Tibial artery (tissue), 4 donors: Measurements from ENCODE around the gene PIP4K2C.
"Not testable (repeated sequence)": the region's sequence is repeated elsewhere in the genome, so short reads cannot be mapped to it uniquely, and the experiment has no call there.

Source experiments
- DNase-seq, 2 donors: peaks; one replicate each; pipeline ENCODE4 v3.0.0-alpha.2; 2019
- H3K27ac ChIP-seq, 2 donors: fragments of 200-600 bp; sonication (generic) in 1 of 2; 1 replicate in 1 of 2; 2 replicates in 1 of 2; pipeline ENCODE4 v1.5.1; 2018 to 2019; ENCODE audit warnings: mild to moderate bottlenecking in 1 of 2
- H3K27me3 ChIP-seq, 2 donors: fragments of 200-600 bp; sonication (generic) in 1 of 2; one replicate each; pipeline versions ENCODE4 v1.5.1 to v1.6.0; 2016 to 2019
- H3K36me3 ChIP-seq, 3 donors: fragments of 200-600 bp; sonication (generic) in 2 of 3; one replicate each; pipeline ENCODE4 v1.5.1; 2016 to 2019; ENCODE audit warnings: mild to moderate bottlenecking in 2 of 3
- H3K4me1 ChIP-seq, 4 donors: fragments of 200-600 bp; sonication (generic) in 2 of 4; 1 replicate in 3 of 4; 2 replicates in 1 of 4; pipeline ENCODE4 v1.5.1; 2016 to 2019
- H3K4me3 ChIP-seq, 2 donors: fragments of 200-600 bp; sonication (generic) in 1 of 2; 1 replicate in 1 of 2; 2 replicates in 1 of 2; pipeline ENCODE4 v1.5.1; 2018 to 2019; ENCODE audit warnings: mild to moderate bottlenecking in 2 of 2
- H3K9me3 ChIP-seq, 3 donors: fragments of 200-600 bp; sonication (generic) in 1 of 3; one replicate each; pipeline ENCODE4 v1.5.1; 2016 to 2019
- intact Hi-C: fragments of 100-400 bp; cut with DNase I; formaldehyde crosslinking; loops from one replicate; pipeline ENCODE4 v1.15.0; 2023; ENCODE audit warnings: low total_unique reads
- TF ChIP-seq, protein P1 (sequence below), 2 experiments: fragments of 200-600 bp in 1 of 2; fragments of 450-650 bp in 1 of 2; IDR thresholded peaks; one replicate each; pipeline ENCODE4 v1.5.1; 2017 to 2019; ENCODE audit warnings: antibody characterized with exemption in 2 of 2, mild to moderate bottlenecking in 1 of 2, moderate library complexity in 1 of 2

PIP4K2C gene

GRCh38 chr12:57564178-57564740, 26.7 kb upstream of the PIP4K2C start:
- intact Hi-C loops: no loop called here
- no peak for DNase-seq
- Histone ChIP-seq H3K27ac (no peak overlapping the region), H3K4me3 (no peak overlapping the region), H3K4me1 (no peaks in the 10 kb centered on the region), H3K36me3 (no peaks in the 10 kb centered on the region), H3K9me3 (no peaks in the 10 kb centered on the region), H3K27me3 (peaks cover 0 to 16% of the 10 kb centered on the region in 2 donors)
- TF ChIP-seq, protein P1, sequence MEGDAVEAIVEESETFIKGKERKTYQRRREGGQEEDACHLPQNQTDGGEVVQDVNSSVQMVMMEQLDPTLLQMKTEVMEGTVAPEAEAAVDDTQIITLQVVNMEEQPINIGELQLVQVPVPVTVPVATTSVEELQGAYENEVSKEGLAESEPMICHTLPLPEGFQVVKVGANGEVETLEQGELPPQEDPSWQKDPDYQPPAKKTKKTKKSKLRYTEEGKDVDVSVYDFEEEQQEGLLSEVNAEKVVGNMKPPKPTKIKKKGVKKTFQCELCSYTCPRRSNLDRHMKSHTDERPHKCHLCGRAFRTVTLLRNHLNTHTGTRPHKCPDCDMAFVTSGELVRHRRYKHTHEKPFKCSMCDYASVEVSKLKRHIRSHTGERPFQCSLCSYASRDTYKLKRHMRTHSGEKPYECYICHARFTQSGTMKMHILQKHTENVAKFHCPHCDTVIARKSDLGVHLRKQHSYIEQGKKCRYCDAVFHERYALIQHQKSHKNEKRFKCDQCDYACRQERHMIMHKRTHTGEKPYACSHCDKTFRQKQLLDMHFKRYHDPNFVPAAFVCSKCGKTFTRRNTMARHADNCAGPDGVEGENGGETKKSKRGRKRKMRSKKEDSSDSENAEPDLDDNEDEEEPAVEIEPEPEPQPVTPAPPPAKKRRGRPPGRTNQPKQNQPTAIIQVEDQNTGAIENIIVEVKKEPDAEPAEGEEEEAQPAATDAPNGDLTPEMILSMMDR (IDR thresholded peaks at IDR 0.05): no peak

GRCh38 chr12:57568838-57569237, 22.2 kb upstream of the PIP4K2C start:
- Histone ChIP-seq H3K27me3 (peaks cover 0 to 16% of the 10 kb centered on the region in 2 donors), H3K9me3 (no peaks in the 10 kb centered on the region), H3K4me1 (no peaks in the 10 kb centered on the region), H3K36me3 (no peaks in the 10 kb centered on the region), H3K27ac (no peak overlapping the region), H3K4me3 (no peak overlapping the region)
- TF ChIP-seq, protein P1 (IDR thresholded peaks at IDR 0.05): no peak
- peak in 1 of 2 donors; percentile 37 for DNase-seq
- intact Hi-C loops: no loop called here

- TF ChIP-seq, protein P1 (IDR thresholded peaks at IDR 0.05): no peak
- H3K36me3 ChIP-seq: no peaks in the 10 kb centered on the region
- no peaks in the 10 kb centered on the region for H3K9me3 ChIP-seq
- intact Hi-C loops: no loop called here
- no peak overlapping the region for H3K4me3 ChIP-seq
- peak in 1 of 2 donors; percentile 43 for DNase-seq
- H3K27me3 ChIP-seq: peaks cover 0 to 14% of the 10 kb centered on the region in 2 donors
- no peaks in the 10 kb centered on the region for H3K4me1 ChIP-seq
- H3K27ac ChIP-seq: no peak overlapping the region
Measured at GRCh38 chr12:57569858-57570257, 21.1 kb upstream of the PIP4K2C start.

DNA sequence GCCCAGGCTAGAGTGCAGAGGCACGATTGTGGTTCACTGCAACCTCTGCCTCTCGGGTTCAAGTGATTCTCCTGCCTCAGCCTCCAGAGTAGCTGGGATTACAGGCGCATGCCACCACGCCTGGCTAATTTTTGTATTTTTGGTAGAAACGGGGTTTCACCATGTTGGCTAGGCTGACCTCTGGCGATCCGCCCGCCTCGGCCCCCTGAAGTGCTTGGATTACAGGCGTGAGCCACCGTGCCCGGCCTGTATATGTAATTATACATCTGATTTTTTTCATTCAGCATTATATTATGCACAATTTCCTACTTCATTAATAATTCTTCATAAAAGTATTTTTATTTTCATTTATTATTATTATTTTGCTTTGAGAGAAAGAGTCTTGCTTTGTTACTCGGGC, 20.6 kb upstream of the PIP4K2C start:
- peak in 1 of 2 donors; percentile 4 for DNase-seq
- peaks cover 0 to 13% of the 10 kb centered on the region in 2 donors for H3K27me3 ChIP-seq
- intact Hi-C loops, H3K4me3 ChIP-seq, H3K36me3 ChIP-seq, H3K27ac ChIP-seq, H3K9me3 ChIP-seq, H3K4me1 ChIP-seq: not testable (repeated sequence)

GRCh38 chr12:57571926-57572762, 18.8 kb upstream of the PIP4K2C start:
- intact Hi-C loops: no loop called here
- no peak overlapping the region for H3K4me3 ChIP-seq
- TF ChIP-seq, protein P1 (IDR thresholded peaks at IDR 0.05): no peak
- no peaks in the 10 kb centered on the region for H3K4me1 ChIP-seq
- no peak overlapping the region for H3K27ac ChIP-seq
- peaks cover 0 to 7% (median 0%) of the 10 kb centered on the region in 3 donors for H3K36me3 ChIP-seq
- DNase-seq: no peak
- no peaks in the 10 kb centered on the region for H3K9me3 ChIP-seq
- H3K27me3 ChIP-seq: peaks cover 0 to 3% of the 10 kb centered on the region in 2 donors

GRCh38 chr12:57574795-57575194, 16.2 kb upstream of the PIP4K2C start:
- H3K9me3 ChIP-seq: no peaks in the 10 kb centered on the region
- H3K36me3 ChIP-seq: peaks cover 0 to 7% (median 0%) of the 10 kb centered on the region in 3 donors
- TF ChIP-seq, protein P1 (IDR thresholded peaks at IDR 0.05): no peak
- intact Hi-C loops: no loop called here
- no peaks in the 10 kb centered on the region for H3K4me1 ChIP-seq
- H3K27ac ChIP-seq: no peak overlapping the region
- no peaks in the 10 kb centered on the region for H3K27me3 ChIP-seq
- no peak overlapping the region for H3K4me3 ChIP-seq
- DNase-seq: no peak
